Posterior vena cava (tissue), 2 donors: Measurements from ENCODE around the gene OR2Z1. TPM values are rescaled to one million over a fixed set of nuclear protein-coding genes. Genes with fewer than 3 reads are reported as not detected.

ENCODE experiments used
- total RNA-seq, 2 donors: library from RNA; stranded (reverse); fragmentation: NEBNext Ultra II Directional; extraction: Animal tissue kit (Norgen Biotek cat#: 25700); gene quantifications; one replicate each; pipeline ENCODE4 v1.2.1, GENCODE V29; 2021
- donor health status: DM: yes; HTN: yes; CAD: no.
- donor health status: DM: yes; HTN: yes; CAD: no.

The OR2Z1 gene
- total RNA-seq, 2 donors from 2014 or later = not detected

Other genes with a start within 250 kb of the OR2Z1 start
- gene PRAM1, start 219.0 kb upstream of the OR2Z1 start, total RNA-seq = 1 to 10 TPM; 1.5 to 2.6 TPM
- 10 to 100 TPM; 15.9 to 16.0 TPM for gene ZNF414, start 207.5 kb upstream of the OR2Z1 start, total RNA-seq
- 10 to 100 TPM; 19.1 to 37.3 TPM for gene MYO1F, start 144.2 kb upstream of the OR2Z1 start, total RNA-seq
- 10 to 100 TPM; 27.2 to 43.3 TPM for gene ADAMTS10, start 110.9 kb upstream of the OR2Z1 start, total RNA-seq
- gene NFILZ, start 91.0 kb upstream of the OR2Z1 start, total RNA-seq = not detected
- gene ACTL9, start 22.8 kb upstream of the OR2Z1 start, total RNA-seq = not detected
- 10 to 100 TPM; 20.1 to 23.5 TPM for gene ZNF558, start 110.7 kb downstream of the OR2Z1 start, total RNA-seq
- gene MBD3L1, start 110.7 kb downstream of the OR2Z1 start, total RNA-seq = not detected